GM19193 (cell line): ENCODE measurements around the gene PBX1.

Source experiments
- POLR2A ChIP-seq: IDR thresholded peaks from 4 replicates; pipeline ENCODE4 v1.6.1; 2011; ENCODE audit not compliant: insufficient read depth, insufficient read length; ENCODE audit errors: extremely low read depth

Gene PBX1

GRCh38 chr1:164596172-164596571 lies 37.2 kb downstream of the PBX1 start:
- no peak for TF ChIP-seq POLR2A

DNA sequence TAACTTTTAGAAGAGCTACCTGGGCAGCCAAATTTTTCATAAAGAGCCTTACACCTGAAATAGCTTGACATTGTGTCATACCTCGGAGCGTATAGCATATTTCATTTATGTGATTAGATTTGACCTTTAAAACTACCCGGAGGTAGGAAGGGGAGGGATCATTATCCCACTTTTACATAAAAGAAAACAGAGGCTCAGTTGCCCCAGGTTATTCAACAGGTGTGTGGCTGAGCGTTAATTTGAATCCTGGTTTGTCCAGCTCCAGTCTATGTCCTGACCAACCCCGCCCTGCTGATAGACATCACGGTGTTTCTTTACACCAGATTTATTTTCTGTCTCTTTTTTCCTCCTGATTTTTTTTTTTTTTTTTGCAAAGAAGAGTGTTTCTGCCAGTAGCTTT lies 39.7 kb downstream of the PBX1 start:
- no peak for TF ChIP-seq POLR2A

DNA sequence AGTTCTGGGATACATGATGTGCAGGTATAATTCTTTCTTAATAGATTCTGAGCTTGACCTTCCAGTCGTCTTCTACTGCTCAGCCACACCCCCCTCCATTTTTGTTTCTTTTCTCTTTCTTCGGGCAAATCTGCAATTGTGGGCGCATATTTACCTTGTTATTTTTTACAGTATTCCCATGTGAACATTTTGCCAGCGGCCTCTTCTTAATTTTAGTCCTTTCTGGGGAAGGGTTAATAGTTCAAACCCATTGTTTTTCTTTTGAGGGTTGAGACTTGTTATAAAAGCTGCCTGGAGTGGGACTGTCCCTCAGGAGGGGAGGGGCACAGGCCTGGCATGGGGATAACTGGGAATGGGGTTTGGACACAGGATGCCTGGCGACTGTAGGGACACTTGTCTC lies 40.3 kb downstream of the PBX1 start:
- no peak for TF ChIP-seq POLR2A

- no peak for TF ChIP-seq POLR2A
Observed at GRCh38 chr1:164601399-164602100, 42.6 kb downstream of the PBX1 start.

DNA sequence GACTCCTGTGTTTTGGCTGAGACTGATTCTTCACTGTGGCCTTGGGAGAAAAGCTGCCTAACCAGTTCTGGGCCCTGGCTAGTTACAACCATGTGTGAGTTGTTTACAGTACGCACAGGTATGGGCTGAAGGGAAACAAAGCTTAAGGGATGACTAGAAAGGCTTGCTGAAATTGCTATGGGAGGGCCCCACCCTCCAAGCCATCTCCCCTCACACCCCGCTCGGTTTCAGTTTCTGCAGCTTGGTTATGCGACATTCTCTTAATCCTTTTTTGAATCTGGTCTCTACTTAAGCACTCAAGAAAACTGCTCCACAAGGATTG lies 43.1 kb downstream of the PBX1 start:
- no peak for TF ChIP-seq POLR2A

GRCh38 chr1:164602480-164603093 lies 43.6 kb downstream of the PBX1 start:
- TF ChIP-seq POLR2A = no peak

DNA sequence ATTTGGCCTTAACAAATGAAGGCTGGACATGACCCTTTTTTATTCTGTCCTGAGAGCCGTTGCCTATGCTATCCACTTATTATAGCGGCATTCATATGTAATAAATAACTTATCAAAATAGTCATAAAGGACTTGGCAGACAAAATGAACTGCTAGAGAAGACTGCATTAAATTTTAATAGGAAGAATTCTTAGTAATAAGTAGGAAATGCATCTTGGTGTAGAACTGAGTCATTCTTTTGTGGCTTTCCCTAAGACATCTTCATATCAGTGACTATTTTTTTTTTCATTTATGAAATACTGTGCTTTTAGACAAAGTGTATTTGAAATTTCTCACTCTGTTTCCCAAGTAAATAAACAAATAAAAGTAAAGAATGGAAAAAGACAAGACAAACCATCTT lies 45.6 kb downstream of the PBX1 start:
- TF ChIP-seq POLR2A = no peak

DNA sequence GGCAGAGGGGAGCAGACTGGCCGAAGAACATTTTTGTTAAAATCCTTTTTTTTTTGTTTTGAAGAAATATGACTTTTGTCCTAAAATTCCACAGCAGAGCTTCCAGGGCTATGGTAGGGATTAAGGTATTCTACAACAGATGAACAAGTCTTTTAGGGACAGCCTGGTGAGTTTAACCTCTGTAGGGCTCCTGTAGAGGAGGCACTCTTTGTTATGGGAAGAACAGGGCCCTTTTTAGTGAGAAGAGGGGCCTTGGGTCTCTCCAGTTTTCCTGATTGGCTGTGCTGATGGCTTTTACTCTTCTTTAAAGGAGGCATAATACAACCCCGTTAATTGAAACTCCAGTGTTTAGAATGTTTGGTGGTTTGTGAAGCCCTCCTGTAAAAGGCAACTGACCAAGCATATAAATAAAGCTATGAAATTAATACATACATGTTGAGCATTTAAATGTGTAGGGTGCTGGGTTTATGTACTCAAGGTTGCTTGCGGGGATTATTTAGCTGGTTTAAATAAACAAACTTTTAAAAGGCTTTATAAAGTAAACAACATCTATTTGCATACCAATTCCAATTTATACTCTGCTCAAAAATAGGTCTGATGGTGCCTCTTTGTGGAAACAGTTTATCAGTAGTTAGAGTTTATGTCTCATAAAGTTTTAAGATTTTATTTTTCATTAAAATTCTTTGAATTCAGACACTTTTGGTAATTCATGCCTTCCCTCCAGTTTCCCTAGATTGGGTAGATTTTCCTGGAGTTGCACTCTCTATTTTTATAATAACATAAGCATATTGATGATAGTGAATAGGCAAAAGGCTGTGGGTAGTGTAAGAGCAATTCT lies 46.5 kb downstream of the PBX1 start:
- TF ChIP-seq POLR2A = no peak

DNA sequence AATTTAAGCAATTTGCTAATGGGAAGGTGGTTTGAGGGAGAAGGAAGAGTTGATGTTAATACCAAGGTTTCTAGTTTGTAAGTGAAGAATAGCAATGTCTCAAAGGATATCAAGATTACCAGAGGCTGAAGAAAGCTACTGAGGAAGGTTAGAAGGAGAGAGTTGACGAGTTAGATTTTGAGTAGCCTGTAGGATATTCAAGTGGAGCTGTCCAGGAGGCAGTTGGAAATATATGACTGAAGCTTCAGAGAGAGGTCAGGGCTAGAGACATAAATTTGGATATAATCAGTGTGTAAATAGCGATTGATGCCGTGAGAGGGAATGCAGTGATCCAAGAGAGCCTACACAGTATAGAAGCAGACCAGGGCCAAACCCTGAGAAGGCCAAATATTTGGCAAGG lies 48.4 kb downstream of the PBX1 start:
- TF ChIP-seq POLR2A = no peak

GRCh38 chr1:164608651-164609057 lies 49.7 kb downstream of the PBX1 start:
- TF ChIP-seq POLR2A = no peak

- no peak for TF ChIP-seq POLR2A
Observed at GRCh38 chr1:164609089-164609488, 50.1 kb downstream of the PBX1 start.

DNA sequence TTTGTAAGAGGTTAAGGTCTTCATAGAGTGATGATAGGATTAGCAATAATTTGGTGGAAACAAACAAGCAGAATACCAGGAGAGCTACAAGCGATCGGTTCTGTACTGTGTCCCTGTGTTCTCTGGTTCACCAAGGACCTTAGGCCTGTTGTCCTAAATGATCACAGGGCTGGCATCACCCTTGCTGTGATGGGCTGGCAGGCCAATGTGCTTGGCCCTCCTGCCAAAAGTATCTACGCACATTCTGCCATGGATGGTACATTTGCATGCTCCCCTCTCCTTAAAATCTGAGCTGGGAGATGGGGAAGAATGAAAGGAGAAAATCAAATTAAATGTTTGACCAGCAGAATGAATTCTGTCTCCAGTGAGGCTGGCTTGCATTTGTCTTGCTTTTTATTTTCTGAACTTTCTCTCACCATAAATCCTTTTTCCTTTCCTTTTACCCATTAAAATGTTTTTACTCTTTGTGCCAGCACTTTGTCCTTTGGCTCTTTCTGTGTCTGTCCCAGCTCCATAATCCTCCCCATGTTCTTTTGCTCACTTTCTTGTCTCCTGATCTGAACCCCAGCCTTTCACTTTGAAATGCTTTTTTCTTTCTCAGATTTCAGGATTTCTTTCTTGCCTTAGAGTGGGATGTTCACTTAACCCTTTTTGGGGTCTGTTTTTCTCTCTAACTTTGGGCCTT lies 51.7 kb downstream of the PBX1 start:
- TF ChIP-seq POLR2A = no peak

DNA sequence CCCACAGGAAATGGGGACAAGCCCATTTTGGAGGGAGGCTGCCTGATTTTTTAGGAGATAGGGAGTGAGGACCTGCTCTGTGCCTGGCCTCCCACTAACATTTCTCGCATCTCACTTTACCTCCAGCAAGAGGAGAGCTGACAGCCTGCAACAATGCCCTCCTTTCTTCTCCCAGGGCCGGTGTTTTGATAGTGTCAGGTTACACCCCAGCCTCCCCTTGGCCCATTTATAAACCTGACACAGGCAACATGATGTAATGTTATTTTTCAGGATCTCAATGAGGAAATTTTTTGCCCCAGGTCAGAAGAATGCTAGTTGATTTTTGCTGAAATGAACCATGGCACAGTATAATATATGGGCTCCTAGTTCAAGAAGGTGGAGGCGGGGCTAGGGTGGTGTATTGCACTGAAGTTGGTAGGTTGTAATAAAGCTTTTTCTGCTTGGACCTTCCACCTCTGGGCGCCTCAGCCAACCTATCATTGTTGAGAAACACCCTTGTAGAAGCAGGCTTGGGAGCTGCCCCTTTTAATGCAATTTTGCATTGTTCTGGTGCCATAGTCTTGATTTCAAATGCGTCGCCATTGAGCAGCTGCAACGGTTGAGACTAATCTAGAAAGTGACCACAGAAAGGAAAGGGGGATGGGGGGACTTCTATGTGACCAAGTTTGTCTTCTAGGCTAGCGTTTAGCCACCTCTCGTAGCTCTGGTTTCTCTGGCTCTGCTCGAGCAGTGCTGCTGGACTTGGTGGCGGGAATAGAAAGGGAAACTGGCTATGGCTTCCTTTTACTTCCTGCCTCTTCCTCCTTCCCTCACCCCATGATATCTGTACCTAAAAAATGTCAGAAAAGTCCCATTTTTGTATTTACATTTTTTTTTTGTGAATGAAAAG lies 53.0 kb downstream of the PBX1 start:
- no peak for TF ChIP-seq POLR2A

DNA sequence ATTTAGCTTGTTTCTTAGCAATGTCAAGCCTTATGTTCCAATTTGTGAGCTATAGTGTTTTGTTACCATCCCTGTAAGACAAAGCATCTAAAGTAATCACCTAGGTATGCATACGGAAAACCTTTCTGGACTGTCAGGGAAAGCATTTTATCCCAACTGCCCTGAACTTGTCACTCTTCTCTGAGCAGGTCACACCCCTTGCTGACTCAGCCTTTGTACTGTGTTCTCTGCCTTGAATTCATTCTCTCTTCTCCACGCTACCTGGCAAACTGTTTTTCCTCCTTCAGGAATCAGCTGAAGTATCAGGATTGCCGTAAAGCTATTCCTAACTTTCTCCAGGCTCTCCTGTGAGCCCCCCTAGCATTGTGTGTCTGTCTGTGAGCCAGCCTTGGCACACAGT lies 54.2 kb downstream of the PBX1 start:
- no peak for TF ChIP-seq POLR2A
